ENCODE data around the gene YIPF3.
A peak's percentile ranks its signal among the peaks of the same experiment; 100 is the strongest.
"Not testable (repeated sequence)": the region's sequence is repeated elsewhere in the genome, so short reads cannot be mapped to it uniquely, and the experiment has no call there.

Gene YIPF3

GRCh38 chr6:43516697-43517504 is at the start of gene YIPF3, which contains the start of gene POLR1C:
Gene YIPF3, minus strand, starts transcription at chr6:43516926. Its CDS starts 119 bp downstream, at chr6:43516807.
Gene POLR1C, plus strand, starts transcription at chr6:43517089. Its CDS starts 21 bp downstream, at chr6:43517110.
- Histone ChIP-seq H3K27ac (peak within 1 kb of the TSS; percentile 73; the same call in 1 of the 2 replicates), H3K36me3 (ENCODE audit: insufficient read depth, low read length) (peaks cover 62% of the 10 kb centered on the region), H3K4me3 (peak within 1 kb of the TSS; percentile 99), H3K9ac (ENCODE audit: insufficient read length) (peak within 1 kb of the TSS; percentile 96), H3K9me3 (ENCODE audit: low read depth, low read length) (no peaks in the 10 kb centered on the region)
- peak; percentile 92 for DNase-seq (ENCODE audit: low read depth, low spot score)
- TF ChIP-seq POLR2AphosphoS5 (IDR thresholded peaks at IDR 0.05; ENCODE audit: borderline replicate concordance, low read depth, low read length) (peak; percentile 99), EZH2 (IDR thresholded peaks at IDR 0.05) (no peak), FOXP2 (optimal IDR thresholded peaks at IDR 0.05; ENCODE audit: control extremely low read depth, extremely low read length, insufficient read depth) (peak; percentile 32)

GRCh38 chr6:43559328-43559727 is 42.6 kb upstream of the YIPF3 start:
- H3K9ac ChIP-seq (ENCODE audit: insufficient read length): no peak overlapping the region
- H3K36me3 ChIP-seq (ENCODE audit: insufficient read depth, low read length): peaks cover 95% of the 10 kb centered on the region

GRCh38 chr6:43557620-43558019 is 40.9 kb upstream of the YIPF3 start:
- H3K4me3 ChIP-seq; H3K9me3 ChIP-seq (ENCODE audit: low read depth, low read length); H3K27ac ChIP-seq; DNase-seq (ENCODE audit: low read depth, low spot score); H3K9ac ChIP-seq (ENCODE audit: insufficient read length): not testable (repeated sequence)
- H3K36me3 ChIP-seq (ENCODE audit: insufficient read depth, low read length): peaks cover 94% of the 10 kb centered on the region

More at GRCh38 chr6:43559328-43559727, 42.6 kb upstream of the YIPF3 start:
- TF ChIP-seq POLR2AphosphoS5 (IDR thresholded peaks at IDR 0.05; ENCODE audit: borderline replicate concordance, low read depth, low read length) (no peak), EZH2 (IDR thresholded peaks at IDR 0.05) (no peak), FOXP2 (optimal IDR thresholded peaks at IDR 0.05; ENCODE audit: control extremely low read depth, extremely low read length, insufficient read depth) (no peak)
- Histone ChIP-seq H3K9me3 (ENCODE audit: low read depth, low read length) (no peaks in the 10 kb centered on the region), H3K4me3 (no peak overlapping the region), H3K27ac (no peak overlapping the region)
- DNase-seq (ENCODE audit: low read depth, low spot score): no peak

- no peak for DNase-seq (ENCODE audit: low read depth, low spot score)
- Histone ChIP-seq H3K36me3 (ENCODE audit: insufficient read depth, low read length) (peaks cover 85% of the 10 kb centered on the region), H3K9me3 (ENCODE audit: low read depth, low read length) (no peaks in the 10 kb centered on the region)
Measured at GRCh38 chr6:43547222-43547621, 30.5 kb upstream of the YIPF3 start.

GRCh38 chr6:43544461-43544860 is 27.7 kb upstream of the YIPF3 start:
- H3K36me3 ChIP-seq (ENCODE audit: insufficient read depth, low read length): peaks cover 79% of the 10 kb centered on the region
- no peak overlapping the region for H3K4me3 ChIP-seq
- no peaks in the 10 kb centered on the region for H3K9me3 ChIP-seq (ENCODE audit: low read depth, low read length)
- TF ChIP-seq EZH2 (IDR thresholded peaks at IDR 0.05): no peak
- no peak for TF ChIP-seq FOXP2 (optimal IDR thresholded peaks at IDR 0.05; ENCODE audit: control extremely low read depth, extremely low read length, insufficient read depth)
- no peak for TF ChIP-seq POLR2AphosphoS5 (IDR thresholded peaks at IDR 0.05; ENCODE audit: borderline replicate concordance, low read depth, low read length)
- H3K9ac ChIP-seq (ENCODE audit: insufficient read length): no peak overlapping the region
- no peak overlapping the region for H3K27ac ChIP-seq
- DNase-seq (ENCODE audit: low read depth, low spot score): no peak

More at GRCh38 chr6:43547222-43547621, 30.5 kb upstream of the YIPF3 start:
- no peak overlapping the region for H3K27ac ChIP-seq
- H3K4me3 ChIP-seq: no peak overlapping the region
- no peak overlapping the region for H3K9ac ChIP-seq (ENCODE audit: insufficient read length)
- TF ChIP-seq POLR2AphosphoS5 (IDR thresholded peaks at IDR 0.05; ENCODE audit: borderline replicate concordance, low read depth, low read length) (no peak), FOXP2 (optimal IDR thresholded peaks at IDR 0.05; ENCODE audit: control extremely low read depth, extremely low read length, insufficient read depth) (no peak), EZH2 (IDR thresholded peaks at IDR 0.05) (no peak)

GRCh38 chr6:43541774-43542471 is 25.2 kb upstream of the YIPF3 start:
- Histone ChIP-seq H3K36me3 (ENCODE audit: insufficient read depth, low read length) (peaks cover 77% of the 10 kb centered on the region), H3K9me3 (ENCODE audit: low read depth, low read length) (no peaks in the 10 kb centered on the region), H3K9ac (ENCODE audit: insufficient read length) (no peak overlapping the region), H3K27ac (no peak overlapping the region), H3K4me3 (no peak overlapping the region)
- TF ChIP-seq POLR2AphosphoS5 (IDR thresholded peaks at IDR 0.05; ENCODE audit: borderline replicate concordance, low read depth, low read length) (no peak), EZH2 (IDR thresholded peaks at IDR 0.05) (no peak), FOXP2 (optimal IDR thresholded peaks at IDR 0.05; ENCODE audit: control extremely low read depth, extremely low read length, insufficient read depth) (no peak)
- no peak for DNase-seq (ENCODE audit: low read depth, low spot score)

- TF ChIP-seq EZH2 (IDR thresholded peaks at IDR 0.05) (no peak), POLR2AphosphoS5 (IDR thresholded peaks at IDR 0.05; ENCODE audit: borderline replicate concordance, low read depth, low read length) (no peak), FOXP2 (optimal IDR thresholded peaks at IDR 0.05; ENCODE audit: control extremely low read depth, extremely low read length, insufficient read depth) (no peak)
- Histone ChIP-seq H3K4me3 (no peak overlapping the region), H3K27ac (no peak overlapping the region), H3K9ac (ENCODE audit: insufficient read length) (no peak overlapping the region), H3K9me3 (ENCODE audit: low read depth, low read length) (no peaks in the 10 kb centered on the region), H3K36me3 (ENCODE audit: insufficient read depth, low read length) (peaks cover 69% of the 10 kb centered on the region)
- DNase-seq (ENCODE audit: low read depth, low spot score): no peak
Measured at GRCh38 chr6:43540507-43540906, 23.8 kb upstream of the YIPF3 start.

- not testable (repeated sequence) for DNase-seq (ENCODE audit: low read depth, low spot score); H3K9ac ChIP-seq (ENCODE audit: insufficient read length); H3K4me3 ChIP-seq; H3K27ac ChIP-seq; H3K9me3 ChIP-seq (ENCODE audit: low read depth, low read length)
- H3K36me3 ChIP-seq (ENCODE audit: insufficient read depth, low read length): peaks cover 63% of the 10 kb centered on the region
Measured at GRCh38 chr6:43539409-43539808, 22.7 kb upstream of the YIPF3 start.

GRCh38 chr6:43538986-43539385 is 22.3 kb upstream of the YIPF3 start:
- not testable (repeated sequence) for H3K9me3 ChIP-seq (ENCODE audit: low read depth, low read length); DNase-seq (ENCODE audit: low read depth, low spot score); H3K9ac ChIP-seq (ENCODE audit: insufficient read length); H3K4me3 ChIP-seq; H3K27ac ChIP-seq
- H3K36me3 ChIP-seq (ENCODE audit: insufficient read depth, low read length): peaks cover 66% of the 10 kb centered on the region

Data from SK-N-MC (cell line).